Upper lobe of right lung (tissue), 1 donor: ENCODE results near the gene MRM2. TPM values are rescaled to one million over a fixed set of nuclear protein-coding genes. Genes with fewer than 3 reads are reported as not detected.

Experiments
- ATAC-seq: fragments of 200-7000 bp; cut with Tn5 transposase; one replicate; pipeline ENCODE4 v1.9.1; 2020; ENCODE audit warnings: mild to moderate bottlenecking, moderate library complexity
- DNase-seq: peaks from one replicate; pipeline ENCODE4 v3.0.0-alpha.2; 2020
- H3K27ac ChIP-seq: fragments of 200-600 bp; one replicate; pipeline ENCODE4 v1.8.0; 2022
- H3K27me3 ChIP-seq: fragments of 200-600 bp; one replicate; pipeline ENCODE4 v1.8.0; 2022; ENCODE audit warnings: mild to moderate bottlenecking
- H3K36me3 ChIP-seq: fragments of 200-600 bp; one replicate; pipeline ENCODE4 v1.8.0; 2022
- H3K4me1 ChIP-seq: fragments of 200-600 bp; one replicate; pipeline ENCODE4 v1.8.0; 2022
- H3K4me3 ChIP-seq: fragments of 200-600 bp; one replicate; pipeline ENCODE4 v1.8.0; 2022; ENCODE audit warnings: mild to moderate bottlenecking
- H3K9me3 ChIP-seq: fragments of 200-600 bp; one replicate; pipeline ENCODE4 v1.8.0; 2022
- CTCF ChIP-seq: fragments of 200-600 bp; IDR thresholded peaks from one replicate; pipeline ENCODE4 v1.8.0; 2022; ENCODE audit warnings: antibody characterized with exemption
- intact Hi-C: fragments of 100-400 bp; cut with DNase I; formaldehyde crosslinking; loops from one replicate; pipeline ENCODE4 v1.11.0; 2022
- total RNA-seq: library from RNA; stranded (reverse); fragmentation: NEBNext Ultra II Directional; extraction: Animal tissue kit (Norgen Biotek cat#: 25700); gene quantifications from one replicate; pipeline ENCODE4 v1.2.1, GENCODE V29; 2021
- donor health status: DM: no; HTN: yes; CAD: no; lungs with severe emphysema.

The MRM2 gene
- total RNA-seq, 1 donor from 2014 or later: 23.7 TPM

- TF ChIP-seq CTCF: no peak
- intact Hi-C loops: no loop called here
- DNase-seq (no peak), ATAC-seq (no peak)
- Histone ChIP-seq H3K4me1 (no peaks in the 10 kb centered on the region), H3K36me3 (peaks cover 23% of the 10 kb centered on the region), H3K4me3 (no peak overlapping the region), H3K27ac (no peak overlapping the region), H3K9me3 (no peaks in the 10 kb centered on the region), H3K27me3 (no peaks in the 10 kb centered on the region)
These were observed 21.2 kb upstream of the MRM2 start for GRCh38 chr7:2263176-2263575.

- H3K27me3 ChIP-seq: no peaks in the 10 kb centered on the region
- no peaks in the 10 kb centered on the region for H3K4me1 ChIP-seq
- peak overlapping the region; percentile 30 for H3K27ac ChIP-seq
- no peak overlapping the region for H3K4me3 ChIP-seq
- H3K9me3 ChIP-seq: no peaks in the 10 kb centered on the region
- no peak for TF ChIP-seq CTCF
- intact Hi-C loops: no loop called here
- ATAC-seq (peak; percentile 61), DNase-seq (no peak)
- H3K36me3 ChIP-seq: peaks cover 35% of the 10 kb centered on the region
These were observed 19.6 kb upstream of the MRM2 start for GRCh38 chr7:2261611-2262010.

GRCh38 chr7:2260820-2261219, 18.8 kb upstream of the MRM2 start:
- DNase-seq: peak; percentile 93
- Histone ChIP-seq H3K27me3 (no peaks in the 10 kb centered on the region), H3K4me3 (no peak overlapping the region), H3K36me3 (peaks cover 43% of the 10 kb centered on the region), H3K9me3 (no peaks in the 10 kb centered on the region), H3K27ac (peak overlapping the region; percentile 30), H3K4me1 (no peaks in the 10 kb centered on the region)
- no peak for TF ChIP-seq CTCF
- peak; percentile 66 for ATAC-seq
- intact Hi-C loops: no loop called here

- DNase-seq (no peak), ATAC-seq (peak; percentile 8)
- intact Hi-C loops: no loop called here
- peaks cover 49% of the 10 kb centered on the region for H3K36me3 ChIP-seq
- no peaks in the 10 kb centered on the region for H3K9me3 ChIP-seq
- no peaks in the 10 kb centered on the region for H3K27me3 ChIP-seq
- no peak overlapping the region for H3K27ac ChIP-seq
- no peaks in the 10 kb centered on the region for H3K4me1 ChIP-seq
- H3K4me3 ChIP-seq: no peak overlapping the region
- no peak for TF ChIP-seq CTCF
These were observed 17.5 kb upstream of the MRM2 start for GRCh38 chr7:2259480-2259879.

- no peak for DNase-seq
- TF ChIP-seq CTCF: no peak
- Histone ChIP-seq H3K4me3 (no peak overlapping the region), H3K27me3 (no peaks in the 10 kb centered on the region), H3K4me1 (no peaks in the 10 kb centered on the region), H3K9me3 (no peaks in the 10 kb centered on the region), H3K27ac (no peak overlapping the region), H3K36me3 (peaks cover 44% of the 10 kb centered on the region)
- intact Hi-C loops: no loop called here
- ATAC-seq: no peak
These were observed 16.8 kb upstream of the MRM2 start for GRCh38 chr7:2258661-2259365.

GRCh38 chr7:2257651-2258050, 15.6 kb upstream of the MRM2 start:
- TF ChIP-seq CTCF: no peak
- Histone ChIP-seq H3K4me1 (no peaks in the 10 kb centered on the region), H3K9me3 (no peaks in the 10 kb centered on the region), H3K4me3 (no peak overlapping the region), H3K27ac (no peak overlapping the region), H3K36me3 (peaks cover 32% of the 10 kb centered on the region), H3K27me3 (no peaks in the 10 kb centered on the region)
- ATAC-seq (no peak), DNase-seq (no peak)
- intact Hi-C loops: no loop called here
